PC-9 (cell line): Measurements from ENCODE around the gene STXBP3. TPM values are rescaled to one million over a fixed set of nuclear protein-coding genes. Genes with fewer than 3 reads are reported as not detected.

Experiments used
- BruUV-seq: library from RNA; stranded (reverse); fragments of 400-500 nt; replicated peaks from 2 replicates; lab custom pipeline; 2021; lab: Mats Ljungman, UMichigan
- CTCF ChIA-PET: fragments of 300-600 bp; sonication (Branson Sonifier 250); formaldehyde crosslinking; loops from one replicate; lab custom pipeline; 2022; ENCODE audit warnings: antibody characterized with exemption; lab: Charles Lee
- POLR2A ChIA-PET: fragments of 300-600 bp; sonication (Branson Sonifier 250); formaldehyde crosslinking; loops from one replicate; lab custom pipeline; 2022; ENCODE audit warnings: antibody characterized with exemption; ENCODE audit not compliant: unreplicated experiment; lab: Charles Lee
- DNase-seq, 2 experiments: peaks; one replicate each; pipeline versions ENCODE4 v3.0.0 to v3.0.0-alpha.2; 2015 to 2022; ENCODE audit warnings: mixed read lengths in 1 of 2
- H2AFZ ChIP-seq: fragments of 200-600 bp; sonication (generic); 2 replicates; pipeline ENCODE4 v1.8.1; 2017; ENCODE audit warnings: antibody characterized with exemption
- H3F3A ChIP-seq: fragments of 200-600 bp; sonication (generic); 2 replicates; pipeline ENCODE4 v1.8.1; 2017; ENCODE audit warnings: antibody characterized with exemption, mild to moderate bottlenecking, low read depth; ENCODE audit not compliant: insufficient read depth
- H3K27ac ChIP-seq: fragments of 200-600 bp; sonication (generic); 2 replicates; pipeline ENCODE4 v1.6.1; 2016; ENCODE audit warnings: mixed run types
- H3K27me3 ChIP-seq: fragments of 200-600 bp; sonication (generic); 2 replicates; pipeline ENCODE4 v1.6.1; 2016; ENCODE audit warnings: low read depth, mixed run types; ENCODE audit not compliant: insufficient read depth
- H3K36me3 ChIP-seq: fragments of 200-600 bp; sonication (generic); 2 replicates; pipeline ENCODE4 v1.6.1; 2016; ENCODE audit warnings: low read depth, mixed run types
- H3K4me1 ChIP-seq: fragments of 200-600 bp; sonication (generic); replicated peaks from 2 replicates; pipeline ENCODE4 v1.6.1; 2016; ENCODE audit warnings: mixed run types; ENCODE audit not compliant: insufficient read depth
- H3K4me2 ChIP-seq: fragments of 200-600 bp; sonication (generic); 2 replicates; pipeline ENCODE4 v1.6.1; 2017; ENCODE audit warnings: mixed run types
- H3K4me3 ChIP-seq: fragments of 200-600 bp; sonication (generic); 2 replicates; pipeline ENCODE4 v1.6.1; 2016; ENCODE audit warnings: mixed run types
- H3K79me2 ChIP-seq: fragments of 200-600 bp; sonication (generic); 2 replicates; pipeline ENCODE4 v1.6.1; 2017; ENCODE audit warnings: low read depth, mixed run types
- H3K9me2 ChIP-seq: fragments of 200-600 bp; sonication (generic); 2 replicates; pipeline ENCODE4 v1.8.1; 2017; ENCODE audit warnings: mild to moderate bottlenecking; ENCODE audit not compliant: insufficient read depth
- H3K9me3 ChIP-seq: fragments of 200-600 bp; sonication (generic); 2 replicates; pipeline ENCODE4 v1.8.1; 2016; ENCODE audit warnings: low read depth; ENCODE audit not compliant: insufficient read depth
- H4K20me1 ChIP-seq: fragments of 200-600 bp; sonication (generic); 2 replicates; pipeline ENCODE4 v1.8.1; 2017; ENCODE audit not compliant: insufficient read depth
- CTCF ChIP-seq: fragments of 200-600 bp; sonication (generic); conservative IDR thresholded peaks from 2 replicates; pipeline ENCODE4 v1.6.1; 2017; ENCODE audit warnings: mixed run types, antibody characterized with exemption, mild to moderate bottlenecking, moderate library complexity
- EZH2 ChIP-seq: fragments of 200-600 bp; sonication (generic); IDR thresholded peaks from 2 replicates; pipeline ENCODE4 v1.8.0; 2017; ENCODE audit warnings: antibody characterized with exemption, low read depth
- intact Hi-C: fragments of 100-400 bp; cut with micrococcal nuclease; formaldehyde crosslinking; loops from one replicate; pipeline ENCODE4 v1.10.0; 2022; ENCODE audit not compliant: unreplicated experiment
- total RNA-seq: library from RNA; stranded (reverse); gene quantifications from 2 replicates; pipeline ENCODE4 v1.2.3, GENCODE V29; 2021

STXBP3 gene
- total RNA-seq, 1 experiment from 2014 or later = 37.0 TPM

DNA sequence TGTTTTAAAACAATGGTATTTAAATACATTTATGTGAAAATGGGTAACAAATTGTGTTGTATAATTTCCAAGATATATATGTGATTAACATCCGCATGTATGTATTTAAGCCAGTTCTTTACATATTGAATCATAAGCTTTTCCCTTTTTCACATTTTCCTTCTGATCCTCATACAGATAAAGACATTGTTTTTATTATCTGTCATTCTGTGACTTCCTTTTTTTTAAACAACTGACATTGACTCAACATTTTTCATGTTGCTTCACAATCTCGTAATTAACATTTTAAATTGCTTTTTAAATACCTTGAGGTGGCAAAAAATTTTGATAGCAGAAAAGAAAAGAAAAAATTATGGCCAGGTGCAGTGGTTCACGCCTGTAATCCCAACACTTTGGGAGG, 1.4 kb downstream of the STXBP3 start:
- Histone ChIP-seq H3K9me3 (no peaks in the 10 kb centered on the region), H2AFZ (no peak overlapping the region), H3K4me1 (peaks cover 13% of the 10 kb centered on the region), H4K20me1 (no peaks in the 10 kb centered on the region; the same call in 1 of the 2 replicates), H3K4me2 (peak overlapping the region; percentile 81), H3F3A (peaks cover 8% of the 10 kb centered on the region), H3K36me3 (peaks cover 12% of the 10 kb centered on the region; the same call in 1 of the 2 replicates), H3K27ac (peak overlapping the region; percentile 83), H3K9me2 (no peaks in the 10 kb centered on the region), H3K4me3 (peak overlapping the region; percentile 77; the same call in 1 of the 2 replicates), H3K27me3 (no peaks in the 10 kb centered on the region), H3K79me2 (peaks cover 32% of the 10 kb centered on the region)
- no peak for DNase-seq
- no peak for TF ChIP-seq EZH2
- no peak for TF ChIP-seq CTCF
- ChIA-PET CTCF (no interaction called here), POLR2A (no interaction called here)
- BruUV-seq = no TSS peak
- intact Hi-C loops = loop anchor here (2.0 kb wide), 4 partner anchors 27 to 295 kb away; partner anchors contain the start of genes HENMT1 and WDR47

GRCh38 chr1:108749081-108749480, 2.6 kb downstream of the STXBP3 start:
- Histone ChIP-seq H3F3A (peaks cover 8% of the 10 kb centered on the region), H3K9me3 (no peaks in the 10 kb centered on the region), H3K4me1 (peaks cover 13% of the 10 kb centered on the region), H3K4me3 (no peak overlapping the region), H3K9me2 (no peaks in the 10 kb centered on the region), H2AFZ (no peak overlapping the region), H3K4me2 (no peak overlapping the region), H3K27ac (no peak overlapping the region), H4K20me1 (no peaks in the 10 kb centered on the region; the same call in 1 of the 2 replicates), H3K36me3 (peaks cover 22% of the 10 kb centered on the region), H3K79me2 (peaks cover 32% of the 10 kb centered on the region), H3K27me3 (no peaks in the 10 kb centered on the region)
- POLR2A ChIA-PET = no interaction called here
- BruUV-seq = no TSS peak
- intact Hi-C loops = no loop called here
- TF ChIP-seq CTCF (no peak), EZH2 (no peak)
- CTCF ChIA-PET = no interaction called here
- DNase-seq = no peak

GRCh38 chr1:108750476-108751181, 4.2 kb downstream of the STXBP3 start:
- Histone ChIP-seq H4K20me1 (no peaks in the 10 kb centered on the region; the same call in 1 of the 2 replicates), H3K9me2 (no peaks in the 10 kb centered on the region), H3K4me3 (no peak overlapping the region), H3K79me2 (peaks cover 32% of the 10 kb centered on the region), H3K27me3 (no peaks in the 10 kb centered on the region), H3K9me3 (no peaks in the 10 kb centered on the region), H3K27ac (no peak overlapping the region), H3K4me2 (no peak overlapping the region), H2AFZ (no peak overlapping the region), H3K36me3 (peaks cover 26% of the 10 kb centered on the region), H3F3A (peaks cover 8% of the 10 kb centered on the region), H3K4me1 (peaks cover 13% of the 10 kb centered on the region)
- no TSS peak for BruUV-seq
- intact Hi-C loops = no loop called here
- DNase-seq = no peak
- no peak for TF ChIP-seq EZH2
- no peak for TF ChIP-seq CTCF
- CTCF ChIA-PET = no interaction called here
- POLR2A ChIA-PET = no interaction called here
